ENCODE data around the gene AGPAT1. TPM values are rescaled to one million over a fixed set of nuclear protein-coding genes. Genes with fewer than 3 reads are reported as not detected.

AGPAT1 gene
- total RNA-seq, 1 experiment from 2014 or later: 55.6 TPM

DNA sequence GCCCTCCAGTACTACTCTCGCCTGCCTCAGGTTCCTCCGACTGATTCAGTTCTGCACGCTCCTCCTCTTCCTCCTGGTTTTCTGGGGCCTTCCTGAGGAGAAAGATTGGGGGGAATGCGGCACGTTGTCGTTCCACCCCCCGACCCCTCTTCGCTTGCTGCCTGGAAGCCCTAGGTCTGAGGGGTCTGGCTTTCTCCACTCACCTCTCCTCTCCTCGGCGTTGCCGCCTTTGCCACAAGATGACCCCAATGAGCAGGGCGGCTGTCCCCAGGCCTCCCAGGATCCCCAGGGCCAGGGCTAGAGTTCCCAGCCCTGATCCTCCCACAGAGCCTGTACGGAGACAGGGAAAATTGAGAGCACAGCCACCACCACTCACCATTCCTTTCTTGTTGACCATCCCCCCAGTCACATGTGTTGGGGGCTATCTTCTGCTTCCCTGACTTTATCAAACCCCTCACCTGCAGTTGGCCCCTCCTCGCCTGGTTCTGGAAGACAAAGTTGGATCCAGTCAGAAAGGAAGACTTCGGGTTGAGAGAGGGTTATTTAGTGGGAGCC is 5.3 kb upstream of the AGPAT1 start:
- no peaks in the 10 kb centered on the region for H3K9me2 ChIP-seq (ENCODE audit: insufficient read depth)
- H3K9me3 ChIP-seq (ENCODE audit: control insufficient read depth in 1 of 2, insufficient read depth in 1 of 2, low read depth in 1 of 2, low read length in 2 of 2): no peaks in the 10 kb centered on the region
- H3K4me1 ChIP-seq (ENCODE audit: control insufficient read depth in 1 of 2, insufficient read depth in 2 of 2, low read length in 2 of 2): peaks cover 17 to 43% of the 10 kb centered on the region in 2 experiments
- no peak overlapping the region for H3K4me2 ChIP-seq (ENCODE audit: low read length)
- H3K27ac ChIP-seq (ENCODE audit: low read depth, low read length): no peak overlapping the region
- ChIA-PET CTCF (no interaction called here), POLR2A (interaction anchor here (1.0 to 1.3 kb wide), 2 partner anchors 10 to 14 kb away, joined by 3 to 4 read pairs; partner anchors contain the start of gene PBX2), RAD21 (ENCODE audit: low non-redundant PET in 1 of 2, low total read pairs in 2 of 2, uncharacterized antibody in 2 of 2, unreplicated experiment in 2 of 2) (no interaction called here)
- no peak overlapping the region for H3K9ac ChIP-seq (ENCODE audit: low read length)
- BruUV-seq (replicated peaks): no TSS peak
- intact Hi-C loops (cut with micrococcal nuclease): no loop called here
- peaks cover 7 to 13% of the 10 kb centered on the region in 2 experiments; a peak in 2 of 4 replicates for H3K36me3 ChIP-seq (ENCODE audit: control insufficient read depth in 1 of 2, insufficient read depth in 2 of 2, low read length in 2 of 2)
- no peak overlapping the region for H2AFZ ChIP-seq (ENCODE audit: low read depth, low read length, poor library complexity, severe bottlenecking)
- no peaks in the 10 kb centered on the region for H4K20me1 ChIP-seq (ENCODE audit: insufficient read depth)
- H3K27me3 ChIP-seq (ENCODE audit: insufficient read depth, low read length): no peaks in the 10 kb centered on the region
- peaks cover 8% of the 10 kb centered on the region; the same call in 1 of the 2 replicates for H3K79me2 ChIP-seq (ENCODE audit: insufficient read depth, low read length)
- H3K4me3 ChIP-seq (replicated peaks in 1 of 2; ENCODE audit: low read depth in 1 of 2, low read length in 2 of 2): no peak overlapping the region
- ATAC-seq (no peak), DNase-seq (ENCODE audit: low read depth, low spot score) (no peak)
- TF ChIP-seq YY1 (IDR thresholded peaks at IDR 0.05; ENCODE audit: extremely low read depth, insufficient replicate concordance, low read depth, low read length) (no peak), FOSL1 (IDR thresholded peaks at IDR 0.05; ENCODE audit: low read depth) (no peak), TCF7L2 (IDR thresholded peaks at IDR 0.05; ENCODE audit: borderline replicate concordance, extremely low read depth, insufficient read depth, insufficient read length) (no peak)

- Histone ChIP-seq H2AFZ (ENCODE audit: low read depth, low read length, poor library complexity, severe bottlenecking) (no peak overlapping the region), H3K4me1 (ENCODE audit: control insufficient read depth in 1 of 2, insufficient read depth in 2 of 2, low read length in 2 of 2) (peaks cover 19 to 41% of the 10 kb centered on the region in 2 experiments), H3K36me3 (ENCODE audit: control insufficient read depth in 1 of 2, insufficient read depth in 2 of 2, low read length in 2 of 2) (peaks cover 7 to 13% of the 10 kb centered on the region in 2 experiments; a peak in 2 of 4 replicates), H3K9ac (ENCODE audit: low read length) (no peak overlapping the region), H3K79me2 (ENCODE audit: insufficient read depth, low read length) (peaks cover 17% of the 10 kb centered on the region), H4K20me1 (ENCODE audit: insufficient read depth) (no peaks in the 10 kb centered on the region), H3K4me3 (replicated peaks in 1 of 2; ENCODE audit: low read depth in 1 of 2, low read length in 2 of 2) (no peak overlapping the region), H3K4me2 (ENCODE audit: low read length) (no peak overlapping the region), H3K27me3 (ENCODE audit: insufficient read depth, low read length) (no peaks in the 10 kb centered on the region), H3K9me3 (ENCODE audit: control insufficient read depth in 1 of 2, insufficient read depth in 1 of 2, low read depth in 1 of 2, low read length in 2 of 2) (no peaks in the 10 kb centered on the region), H3K9me2 (ENCODE audit: insufficient read depth) (no peaks in the 10 kb centered on the region), H3K27ac (ENCODE audit: low read depth, low read length) (no peak overlapping the region)
- intact Hi-C loops (cut with micrococcal nuclease): no loop called here
- ChIA-PET RAD21 (ENCODE audit: low non-redundant PET in 1 of 2, low total read pairs in 2 of 2, uncharacterized antibody in 2 of 2, unreplicated experiment in 2 of 2) (no interaction called here), CTCF (no interaction called here), POLR2A (interaction anchor here (1.1 kb wide), 1 partner anchor 15 kb away, joined by 3 read pairs; no protein-coding TSS in a partner anchor)
- TSS peak; percentile 2 for BruUV-seq (replicated peaks)
- DNase-seq (ENCODE audit: low read depth, low spot score) (no peak), ATAC-seq (no peak)
- no peak for TF ChIP-seq FOSL1 (IDR thresholded peaks at IDR 0.05; ENCODE audit: low read depth)
- TF ChIP-seq POLR2A (IDR thresholded peaks at IDR 0.05; ENCODE audit: borderline replicate concordance, extremely low read depth, insufficient read depth, insufficient read length): no peak
- no peak for TF ChIP-seq POLR2AphosphoS5 (IDR thresholded peaks at IDR 0.05; ENCODE audit: low read depth, low read length)
- no peak for TF ChIP-seq TCF7L2 (IDR thresholded peaks at IDR 0.05; ENCODE audit: borderline replicate concordance, extremely low read depth, insufficient read depth, insufficient read length)
- TF ChIP-seq SIN3A (IDR thresholded peaks at IDR 0.05; ENCODE audit: low read depth): no peak
- TF ChIP-seq SRF (IDR thresholded peaks at IDR 0.05; ENCODE audit: low read depth): no peak
- TF ChIP-seq, protein P1, sequence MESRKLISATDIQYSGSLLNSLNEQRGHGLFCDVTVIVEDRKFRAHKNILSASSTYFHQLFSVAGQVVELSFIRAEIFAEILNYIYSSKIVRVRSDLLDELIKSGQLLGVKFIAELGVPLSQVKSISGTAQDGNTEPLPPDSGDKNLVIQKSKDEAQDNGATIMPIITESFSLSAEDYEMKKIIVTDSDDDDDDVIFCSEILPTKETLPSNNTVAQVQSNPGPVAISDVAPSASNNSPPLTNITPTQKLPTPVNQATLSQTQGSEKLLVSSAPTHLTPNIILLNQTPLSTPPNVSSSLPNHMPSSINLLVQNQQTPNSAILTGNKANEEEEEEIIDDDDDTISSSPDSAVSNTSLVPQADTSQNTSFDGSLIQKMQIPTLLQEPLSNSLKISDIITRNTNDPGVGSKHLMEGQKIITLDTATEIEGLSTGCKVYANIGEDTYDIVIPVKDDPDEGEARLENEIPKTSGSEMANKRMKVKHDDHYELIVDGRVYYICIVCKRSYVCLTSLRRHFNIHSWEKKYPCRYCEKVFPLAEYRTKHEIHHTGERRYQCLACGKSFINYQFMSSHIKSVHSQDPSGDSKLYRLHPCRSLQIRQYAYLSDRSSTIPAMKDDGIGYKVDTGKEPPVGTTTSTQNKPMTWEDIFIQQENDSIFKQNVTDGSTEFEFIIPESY (IDR thresholded peaks at IDR 0.05; ENCODE audit: extremely low read depth, insufficient replicate concordance, low read length): no peak
- TF ChIP-seq RAD21 (IDR thresholded peaks at IDR 0.05; ENCODE audit: low read depth): no peak
- no peak for TF ChIP-seq ZFX (IDR thresholded peaks at IDR 0.05)
- no peak for TF ChIP-seq CBX3 (IDR thresholded peaks at IDR 0.05; ENCODE audit: low read depth)
- TF ChIP-seq ZNF274 (IDR thresholded peaks at IDR 0.05; ENCODE audit: low read depth, low read length): no peak
- TF ChIP-seq YY1 (IDR thresholded peaks at IDR 0.05; ENCODE audit: extremely low read depth, insufficient replicate concordance, low read depth, low read length): no peak
- TF ChIP-seq, protein P2, sequence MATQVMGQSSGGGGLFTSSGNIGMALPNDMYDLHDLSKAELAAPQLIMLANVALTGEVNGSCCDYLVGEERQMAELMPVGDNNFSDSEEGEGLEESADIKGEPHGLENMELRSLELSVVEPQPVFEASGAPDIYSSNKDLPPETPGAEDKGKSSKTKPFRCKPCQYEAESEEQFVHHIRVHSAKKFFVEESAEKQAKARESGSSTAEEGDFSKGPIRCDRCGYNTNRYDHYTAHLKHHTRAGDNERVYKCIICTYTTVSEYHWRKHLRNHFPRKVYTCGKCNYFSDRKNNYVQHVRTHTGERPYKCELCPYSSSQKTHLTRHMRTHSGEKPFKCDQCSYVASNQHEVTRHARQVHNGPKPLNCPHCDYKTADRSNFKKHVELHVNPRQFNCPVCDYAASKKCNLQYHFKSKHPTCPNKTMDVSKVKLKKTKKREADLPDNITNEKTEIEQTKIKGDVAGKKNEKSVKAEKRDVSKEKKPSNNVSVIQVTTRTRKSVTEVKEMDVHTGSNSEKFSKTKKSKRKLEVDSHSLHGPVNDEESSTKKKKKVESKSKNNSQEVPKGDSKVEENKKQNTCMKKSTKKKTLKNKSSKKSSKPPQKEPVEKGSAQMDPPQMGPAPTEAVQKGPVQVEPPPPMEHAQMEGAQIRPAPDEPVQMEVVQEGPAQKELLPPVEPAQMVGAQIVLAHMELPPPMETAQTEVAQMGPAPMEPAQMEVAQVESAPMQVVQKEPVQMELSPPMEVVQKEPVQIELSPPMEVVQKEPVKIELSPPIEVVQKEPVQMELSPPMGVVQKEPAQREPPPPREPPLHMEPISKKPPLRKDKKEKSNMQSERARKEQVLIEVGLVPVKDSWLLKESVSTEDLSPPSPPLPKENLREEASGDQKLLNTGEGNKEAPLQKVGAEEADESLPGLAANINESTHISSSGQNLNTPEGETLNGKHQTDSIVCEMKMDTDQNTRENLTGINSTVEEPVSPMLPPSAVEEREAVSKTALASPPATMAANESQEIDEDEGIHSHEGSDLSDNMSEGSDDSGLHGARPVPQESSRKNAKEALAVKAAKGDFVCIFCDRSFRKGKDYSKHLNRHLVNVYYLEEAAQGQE (IDR thresholded peaks at IDR 0.05; ENCODE audit: low read depth): no peak
Measured at GRCh38 chr6:32179766-32180405, 4.0 kb upstream of the AGPAT1 start.

Measured in HCT116 (cell line).